Sigmoid colon (tissue), 7 donors: ENCODE results near the gene USP34. TPM values are rescaled to one million over a fixed set of nuclear protein-coding genes. Genes with fewer than 3 reads are reported as not detected.
"Not testable (repeated sequence)": the region's sequence is repeated elsewhere in the genome, so short reads cannot be mapped to it uniquely, and the experiment has no call there.

Experiments
- DNase-seq: peaks from one replicate; pipeline ENCODE4 v3.0.0-alpha.2; 2019
- H3K27ac ChIP-seq, 4 donors: fragments of 200-600 bp; sonication (generic); one replicate each; pipeline ENCODE4 v1.5.1; 2016 to 2019; ENCODE audit warnings: mild to moderate bottlenecking in 1 of 4
- H3K27me3 ChIP-seq, 3 donors: fragments of 200-600 bp; sonication (generic); one replicate each; pipeline ENCODE4 v1.5.1; 2019; ENCODE audit warnings: mild to moderate bottlenecking in 1 of 3
- H3K36me3 ChIP-seq, 4 donors: fragments of 200-600 bp; sonication (generic); one replicate each; pipeline ENCODE4 v1.5.1; 2016 to 2019
- H3K4me1 ChIP-seq, 4 donors: fragments of 200-600 bp; sonication (generic); one replicate each; pipeline ENCODE4 v1.5.1; 2017 to 2019
- H3K4me3 ChIP-seq, 4 donors: fragments of 200-600 bp; sonication (generic); one replicate each; pipeline ENCODE4 v1.5.1; 2017 to 2019; ENCODE audit warnings: mild to moderate bottlenecking in 2 of 4, moderate library complexity in 1 of 4
- H3K9me3 ChIP-seq, 4 donors: fragments of 200-600 bp in 3 of 4; sonication (generic) in 3 of 4; one replicate each; pipeline versions ENCODE4 v1.5.1 to v1.6.1; 2013 to 2019
- EP300 ChIP-seq, 4 donors: sonication (generic); formaldehyde crosslinking; IDR thresholded peaks; one replicate each; pipeline ENCODE4 v1.6.1; 2017; ENCODE audit warnings: antibody characterized with exemption in 4 of 4
- POLR2A ChIP-seq, 2 donors: fragments of 450-650 bp; IDR thresholded peaks; one replicate each; pipeline ENCODE4 v1.6.1; 2016; ENCODE audit warnings: antibody characterized with exemption in 2 of 2, mild to moderate bottlenecking in 2 of 2, moderate library complexity in 2 of 2
- POLR2AphosphoS5 ChIP-seq, 4 donors: sonication (generic); formaldehyde crosslinking; IDR thresholded peaks; one replicate each; pipeline ENCODE4 v1.6.1; 2017; ENCODE audit warnings: antibody characterized with exemption in 4 of 4
- WGBS, 2 donors: extraction: QIAGEN DNeasy Blood & Tissue Kit; methylation state at CpG; one replicate each; pipeline ENCODE4 v1.1.7; 2013; 5-methylcytosine and 5-hydroxymethylcytosine counted together
- intact Hi-C: fragments of 100-400 bp; cut with DNase I; formaldehyde crosslinking; loops from one replicate; pipeline ENCODE4 v1.15.1; 2023
- polyA plus RNA-seq, 3 donors: library from polyadenylated mRNA; stranded (reverse); fragments of 200-250 nt; gene quantifications; one replicate each; pipeline ENCODE4 v1.2.3, GENCODE V29; 2013
- total RNA-seq, 4 donors: library from RNA; depleted of rRNA; stranded (reverse); fragments of >200 nt; gene quantifications; one replicate each; pipeline ENCODE4 v1.1.0, GENCODE V29; 2016
- TF ChIP-seq, protein P1 (sequence below), 4 experiments: fragments of 450-650 bp in 3 of 4; fragments of 200-600 bp in 1 of 4; IDR thresholded peaks; one replicate each; pipeline ENCODE4 v1.5.1; 2016 to 2019; ENCODE audit warnings: antibody characterized with exemption in 4 of 4, mild to moderate bottlenecking in 3 of 4, moderate library complexity in 2 of 4
- donor health status: healthy with polysubstance abuse.
- donor health status: Bipolar disorder and iron deficiency.
- donor health status: healthy.

USP34 gene
- total and polyA plus RNA-seq, 7 donors = 23.6 to 158 (median 135) TPM

DNA sequence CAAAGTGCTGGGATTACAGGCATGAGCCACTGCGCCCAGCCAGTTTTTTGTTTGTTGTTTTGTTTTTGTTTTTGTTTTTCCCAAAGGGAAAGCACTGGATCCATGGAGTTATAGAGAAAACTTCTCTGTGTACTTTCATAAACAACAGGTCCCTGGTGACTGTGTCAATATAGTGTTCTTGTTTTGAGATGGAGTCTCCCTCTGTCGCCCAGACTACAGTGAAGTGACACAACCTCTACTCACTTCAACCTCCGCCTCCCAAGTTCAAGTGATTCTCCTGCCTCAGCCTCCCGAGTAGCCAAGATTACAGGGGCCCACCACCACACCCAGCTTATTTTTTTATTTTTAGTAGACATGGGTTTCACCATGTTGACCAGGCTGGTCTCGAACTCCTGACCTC lies 16.5 kb downstream of the USP34 start:
- no peak for TF ChIP-seq EP300 (IDR thresholded peaks at IDR 0.05)
- no peak for TF ChIP-seq POLR2AphosphoS5 (IDR thresholded peaks at IDR 0.05)
- TF ChIP-seq, protein P1, sequence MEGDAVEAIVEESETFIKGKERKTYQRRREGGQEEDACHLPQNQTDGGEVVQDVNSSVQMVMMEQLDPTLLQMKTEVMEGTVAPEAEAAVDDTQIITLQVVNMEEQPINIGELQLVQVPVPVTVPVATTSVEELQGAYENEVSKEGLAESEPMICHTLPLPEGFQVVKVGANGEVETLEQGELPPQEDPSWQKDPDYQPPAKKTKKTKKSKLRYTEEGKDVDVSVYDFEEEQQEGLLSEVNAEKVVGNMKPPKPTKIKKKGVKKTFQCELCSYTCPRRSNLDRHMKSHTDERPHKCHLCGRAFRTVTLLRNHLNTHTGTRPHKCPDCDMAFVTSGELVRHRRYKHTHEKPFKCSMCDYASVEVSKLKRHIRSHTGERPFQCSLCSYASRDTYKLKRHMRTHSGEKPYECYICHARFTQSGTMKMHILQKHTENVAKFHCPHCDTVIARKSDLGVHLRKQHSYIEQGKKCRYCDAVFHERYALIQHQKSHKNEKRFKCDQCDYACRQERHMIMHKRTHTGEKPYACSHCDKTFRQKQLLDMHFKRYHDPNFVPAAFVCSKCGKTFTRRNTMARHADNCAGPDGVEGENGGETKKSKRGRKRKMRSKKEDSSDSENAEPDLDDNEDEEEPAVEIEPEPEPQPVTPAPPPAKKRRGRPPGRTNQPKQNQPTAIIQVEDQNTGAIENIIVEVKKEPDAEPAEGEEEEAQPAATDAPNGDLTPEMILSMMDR (IDR thresholded peaks at IDR 0.05) = no peak
- TF ChIP-seq POLR2A (IDR thresholded peaks at IDR 0.05) = no peak
- H3K36me3 ChIP-seq = no peaks in the 10 kb centered on the region
- WGBS, 2 donors = 96 to 97% methylated on average over 5 of the region's 5 CpGs
- H3K9me3 ChIP-seq = no peaks in the 10 kb centered on the region
- H3K27me3 ChIP-seq = no peaks in the 10 kb centered on the region
- DNase-seq = no peak
- H3K4me1 ChIP-seq = peaks cover 0 to 40% (median 35%) of the 10 kb centered on the region in 4 donors
- intact Hi-C loops = no loop called here
- no peak overlapping the region for H3K27ac ChIP-seq
- H3K4me3 ChIP-seq = no peak overlapping the region

- Histone ChIP-seq H3K27ac (no peak overlapping the region), H3K27me3 (no peaks in the 10 kb centered on the region), H3K36me3 (no peaks in the 10 kb centered on the region), H3K9me3 (no peaks in the 10 kb centered on the region), H3K4me3 (no peak overlapping the region), H3K4me1 (peaks cover 0 to 25% (median 22%) of the 10 kb centered on the region in 4 donors)
- no peak for DNase-seq
- no peak for TF ChIP-seq POLR2A (IDR thresholded peaks at IDR 0.05)
- no peak for TF ChIP-seq POLR2AphosphoS5 (IDR thresholded peaks at IDR 0.05)
- TF ChIP-seq, protein P1 (IDR thresholded peaks at IDR 0.05) = no peak
- TF ChIP-seq EP300 (IDR thresholded peaks at IDR 0.05) = no peak
- 94 to 95% methylated on average over 8 of the region's 8 CpGs for WGBS, 2 donors
- intact Hi-C loops = no loop called here
These were observed 18.5 kb downstream of the USP34 start for GRCh38 chr2:61452392-61452791.

GRCh38 chr2:61451178-61451577 lies 19.7 kb downstream of the USP34 start:
- no peaks in the 10 kb centered on the region for H3K36me3 ChIP-seq
- TF ChIP-seq POLR2A (IDR thresholded peaks at IDR 0.05) = no peak
- no peak for DNase-seq
- peaks cover 0 to 13% (median 11%) of the 10 kb centered on the region in 4 donors for H3K4me1 ChIP-seq
- no peak overlapping the region for H3K4me3 ChIP-seq
- 90 to 94% methylated on average over 9 of the region's 9 CpGs for WGBS, 2 donors
- H3K27ac ChIP-seq = no peak overlapping the region
- intact Hi-C loops = no loop called here
- H3K9me3 ChIP-seq = no peaks in the 10 kb centered on the region
- H3K27me3 ChIP-seq = no peaks in the 10 kb centered on the region

- intact Hi-C loops = no loop called here
- Histone ChIP-seq H3K36me3 (no peaks in the 10 kb centered on the region), H3K4me1 (peaks cover 0 to 3% (median 1%) of the 10 kb centered on the region in 4 donors), H3K4me3 (no peak overlapping the region), H3K9me3 (no peaks in the 10 kb centered on the region), H3K27me3 (no peaks in the 10 kb centered on the region), H3K27ac (no peak overlapping the region)
- TF ChIP-seq, protein P1 (IDR thresholded peaks at IDR 0.05) = no peak
- TF ChIP-seq EP300 (IDR thresholded peaks at IDR 0.05) (no peak), POLR2A (IDR thresholded peaks at IDR 0.05) (no peak), POLR2AphosphoS5 (IDR thresholded peaks at IDR 0.05) (no peak)
- 75 to 81% methylated on average over 4 of the region's 4 CpGs for WGBS, 2 donors
- no peak for DNase-seq
These were observed 20.7 kb downstream of the USP34 start for GRCh38 chr2:61450144-61450543.

GRCh38 chr2:61448229-61448628 lies 22.7 kb downstream of the USP34 start:
- no peak overlapping the region for H3K4me3 ChIP-seq
- no peaks in the 10 kb centered on the region for H3K36me3 ChIP-seq
- intact Hi-C loops = no loop called here
- no peaks in the 10 kb centered on the region for H3K9me3 ChIP-seq
- H3K4me1 ChIP-seq = peaks cover 0 to 6% (median 1%) of the 10 kb centered on the region in 4 donors
- TF ChIP-seq, protein P1 (IDR thresholded peaks at IDR 0.05) = no peak
- TF ChIP-seq POLR2A (IDR thresholded peaks at IDR 0.05) (no peak), EP300 (IDR thresholded peaks at IDR 0.05) (no peak), POLR2AphosphoS5 (IDR thresholded peaks at IDR 0.05) (no peak)
- H3K27ac ChIP-seq = no peak overlapping the region
- no peaks in the 10 kb centered on the region for H3K27me3 ChIP-seq
- no peak for DNase-seq
- 87 to 95% methylated on average over 2 of the region's 2 CpGs for WGBS, 2 donors

DNA sequence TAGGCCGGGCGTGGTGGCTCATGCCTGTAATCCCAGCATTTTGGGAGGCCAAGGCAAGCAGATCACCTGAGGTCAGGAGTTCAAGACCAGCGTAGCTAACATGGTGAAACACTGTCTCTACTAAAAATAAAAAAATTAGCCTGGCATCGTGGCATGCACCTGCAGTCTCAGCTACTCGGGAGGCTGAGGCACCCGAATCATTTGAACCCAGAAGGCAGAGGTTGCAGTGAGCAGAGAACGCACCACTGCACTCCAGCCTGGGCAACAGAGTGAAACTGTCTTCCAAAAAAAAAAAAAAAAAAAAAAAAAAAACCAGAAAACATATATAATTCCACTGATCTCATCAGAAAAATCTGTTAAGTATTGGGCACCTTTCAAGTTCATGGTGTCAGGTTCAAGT lies 23.9 kb downstream of the USP34 start:
- DNase-seq, intact Hi-C loops: not testable (repeated sequence)
- 81 to 88% methylated on average over 7 of the region's 7 CpGs for WGBS, 2 donors

More for the DNA sequence above, 23.9 kb downstream of the USP34 start:
- not testable (repeated sequence) for H3K36me3 ChIP-seq, H3K9me3 ChIP-seq, H3K4me1 ChIP-seq, H3K4me3 ChIP-seq, H3K27me3 ChIP-seq, H3K27ac ChIP-seq
